ENCODE measurements around the gene SLC9C1.

GRCh38 chr3:112319516-112320276 lies 25.7 kb upstream of the SLC9C1 start:
- no peak for TF ChIP-seq CTCF (IDR thresholded peaks at IDR 0.05 in 2 of 3, conservative IDR thresholded peaks at IDR 0.05 in 1 of 3; ENCODE audit: borderline replicate concordance in 1 of 3, insufficient read depth in 1 of 3, low read depth in 2 of 3, low read length in 2 of 3)
- TF ChIP-seq SIN3A (IDR thresholded peaks at IDR 0.05; ENCODE audit: low read depth) = no peak
- no peak for TF ChIP-seq SP1 (IDR thresholded peaks at IDR 0.05; ENCODE audit: low read depth)
- no peak for TF ChIP-seq POLR2A (IDR thresholded peaks at IDR 0.05; ENCODE audit: borderline replicate concordance, extremely low read depth, insufficient read depth, insufficient read length)
- no peak for TF ChIP-seq ZNF274 (IDR thresholded peaks at IDR 0.05; ENCODE audit: low read depth, low read length)
- TF ChIP-seq, protein P1, sequence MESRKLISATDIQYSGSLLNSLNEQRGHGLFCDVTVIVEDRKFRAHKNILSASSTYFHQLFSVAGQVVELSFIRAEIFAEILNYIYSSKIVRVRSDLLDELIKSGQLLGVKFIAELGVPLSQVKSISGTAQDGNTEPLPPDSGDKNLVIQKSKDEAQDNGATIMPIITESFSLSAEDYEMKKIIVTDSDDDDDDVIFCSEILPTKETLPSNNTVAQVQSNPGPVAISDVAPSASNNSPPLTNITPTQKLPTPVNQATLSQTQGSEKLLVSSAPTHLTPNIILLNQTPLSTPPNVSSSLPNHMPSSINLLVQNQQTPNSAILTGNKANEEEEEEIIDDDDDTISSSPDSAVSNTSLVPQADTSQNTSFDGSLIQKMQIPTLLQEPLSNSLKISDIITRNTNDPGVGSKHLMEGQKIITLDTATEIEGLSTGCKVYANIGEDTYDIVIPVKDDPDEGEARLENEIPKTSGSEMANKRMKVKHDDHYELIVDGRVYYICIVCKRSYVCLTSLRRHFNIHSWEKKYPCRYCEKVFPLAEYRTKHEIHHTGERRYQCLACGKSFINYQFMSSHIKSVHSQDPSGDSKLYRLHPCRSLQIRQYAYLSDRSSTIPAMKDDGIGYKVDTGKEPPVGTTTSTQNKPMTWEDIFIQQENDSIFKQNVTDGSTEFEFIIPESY (IDR thresholded peaks at IDR 0.05; ENCODE audit: extremely low read depth, insufficient replicate concordance, low read length) = no peak
- TF ChIP-seq EZH2phosphoT487 (IDR thresholded peaks at IDR 0.05; ENCODE audit: borderline replicate concordance) = no peak
- TF ChIP-seq RAD21 (IDR thresholded peaks at IDR 0.05; ENCODE audit: low read depth) = no peak
- TF ChIP-seq CEBPB (IDR thresholded peaks at IDR 0.05; ENCODE audit: low read depth) = no peak
- no peak for TF ChIP-seq POLR2AphosphoS5 (IDR thresholded peaks at IDR 0.05; ENCODE audit: low read depth, low read length)
- TF ChIP-seq, protein P2, sequence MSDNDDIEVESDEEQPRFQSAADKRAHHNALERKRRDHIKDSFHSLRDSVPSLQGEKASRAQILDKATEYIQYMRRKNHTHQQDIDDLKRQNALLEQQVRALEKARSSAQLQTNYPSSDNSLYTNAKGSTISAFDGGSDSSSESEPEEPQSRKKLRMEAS (IDR thresholded peaks at IDR 0.05) = no peak
- no peak for TF ChIP-seq ZFX (IDR thresholded peaks at IDR 0.05)
- TF ChIP-seq EZH2 (IDR thresholded peaks at IDR 0.05) = no peak
- TF ChIP-seq ATF3 (IDR thresholded peaks at IDR 0.05) = no peak

Data from HCT116 (cell line).